GM12878 (cell line): Measurements from ENCODE around the gene PALMD. TPM values are rescaled to one million over a fixed set of nuclear protein-coding genes. Genes with fewer than 3 reads are reported as not detected.

Experiments used
- ATAC-seq: fragments of 200-7000 bp; cut with Tn5 transposase; 3 replicates; pipeline ENCODE4 v1.9.1; 2020; ENCODE audit warnings: mild to moderate bottlenecking, moderate library complexity
- BruUV-seq: library from RNA; stranded (reverse); fragments of 400-500 nt; replicated peaks from 2 replicates; lab custom pipeline; 2021; lab: Mats Ljungman, UMichigan
- CTCF ChIA-PET: fragments of 300-600 bp; sonication (Branson Sonifier 250); formaldehyde crosslinking; extraction: SDS; loops from one replicate; lab custom pipeline; 2021; ENCODE audit warnings: inconsistent platforms; lab: Yijun Ruan, JAX
- POLR2A ChIA-PET: fragments of 350-600 bp; formaldehyde crosslinking; extraction: SDS; loops from one replicate; lab custom pipeline; 2021; ENCODE audit warnings: inconsistent platforms; lab: Charles Lee
- RAD21 ChIA-PET: fragments of 300-600 bp; sonication (Branson Sonifier 250); formaldehyde crosslinking; loops from one replicate; lab custom pipeline; 2023; ENCODE audit warnings: antibody characterized with exemption; ENCODE audit not compliant: unreplicated experiment; lab: Charles Lee
- SMC1A ChIA-PET: fragments of 300-600 bp; sonication (Branson Sonifier 250); formaldehyde crosslinking; loops from one replicate; lab custom pipeline; 2023; ENCODE audit not compliant: unreplicated experiment, uncharacterized antibody; lab: Charles Lee
- DNase-seq: peaks from one replicate; pipeline ENCODE4 v3.0.0-alpha.2; 2011; ENCODE audit warnings: low read depth, low spot score
- FAIRE-seq: peaks from 3 replicates; lab custom pipeline; 2011; peaks lifted over from hg19 to GRCh38; lab: Jason Lieb, UNC
- H2AFZ ChIP-seq: 2 replicates; pipeline ENCODE4 v1.6.0; 2011; ENCODE audit warnings: low read depth, low read length, control low read depth; ENCODE audit not compliant: control insufficient read depth
- H3K27ac ChIP-seq: 2 replicates; pipeline ENCODE4 v1.5.1; 2011; ENCODE audit warnings: control low read depth; ENCODE audit not compliant: control insufficient read depth, insufficient read depth
- H3K27me3 ChIP-seq, 2 experiments: replicated peaks in 1 of 2; 2 replicates each; pipeline versions ENCODE4 v1.6.0 to v1.6.1; 2011; ENCODE audit warnings: low read length in 1 of 2; ENCODE audit not compliant: control insufficient read depth in 2 of 2, insufficient read depth in 2 of 2
- H3K36me3 ChIP-seq, 2 experiments: 2 replicates each; pipeline ENCODE4 v1.5.1; 2011; ENCODE audit warnings: low read length in 1 of 2; ENCODE audit not compliant: control insufficient read depth in 2 of 2, insufficient read depth in 2 of 2
- H3K4me1 ChIP-seq: 2 replicates; pipeline ENCODE4 v1.6.1; 2011; ENCODE audit warnings: mild to moderate bottlenecking, low read length, moderate library complexity, mixed read lengths; ENCODE audit not compliant: control insufficient read depth, insufficient read depth
- H3K4me2 ChIP-seq: 2 replicates; pipeline ENCODE4 v1.6.0; 2011; ENCODE audit warnings: control low read depth; ENCODE audit not compliant: control insufficient read depth, insufficient read depth
- H3K4me3 ChIP-seq: fragments of 200-600 bp; sonication (generic); 2 replicates; pipeline ENCODE4 v1.5.1; 2016
- H3K79me2 ChIP-seq: 2 replicates; pipeline ENCODE4 v1.6.0; 2011; ENCODE audit warnings: low read length; ENCODE audit not compliant: control insufficient read depth, insufficient read depth
- H3K9ac ChIP-seq: 2 replicates; pipeline ENCODE4 v1.8.0; 2011; ENCODE audit warnings: low read length, control low read depth, mixed read lengths; ENCODE audit not compliant: control insufficient read depth, insufficient read depth
- H3K9me3 ChIP-seq: replicated peaks from 3 replicates; pipeline ENCODE4 v1.5.1; 2011; ENCODE audit warnings: mild to moderate bottlenecking, low read length; ENCODE audit not compliant: control insufficient read depth, insufficient read depth
- H4K20me1 ChIP-seq: 2 replicates; pipeline ENCODE4 v1.6.0; 2011; ENCODE audit not compliant: control insufficient read depth, insufficient read depth
- ATF7 ChIP-seq: fragments of 450-650 bp; IDR thresholded peaks from 2 replicates; pipeline ENCODE4 v1.6.1; 2016; ENCODE audit warnings: low read depth, mild to moderate bottlenecking
- ESRRA ChIP-seq: IDR thresholded peaks from 2 replicates; pipeline ENCODE4 v1.6.1; 2012; ENCODE audit warnings: mild to moderate bottlenecking, low read length, improper control_type of control experiment
- FOXM1 ChIP-seq: IDR thresholded peaks from 2 replicates; pipeline ENCODE4 v1.6.1; 2012; ENCODE audit warnings: low read depth, mild to moderate bottlenecking, inconsistent platforms, low read length, moderate library complexity
- HCFC1 ChIP-seq: fragments of 150-350 bp; IDR thresholded peaks from 2 replicates; pipeline ENCODE4 v1.6.1; 2014; ENCODE audit warnings: low read length
- IKZF2 ChIP-seq, 2 experiments: fragments of 450-650 bp; IDR thresholded peaks; 2 replicates each; pipeline ENCODE4 v1.6.1; 2017; ENCODE audit warnings: mild to moderate bottlenecking in 2 of 2, moderate library complexity in 2 of 2
- JUNB ChIP-seq: IDR thresholded peaks from 2 replicates; pipeline ENCODE4 v1.6.1; 2016; ENCODE audit warnings: antibody characterized with exemption, mild to moderate bottlenecking
- NRF1 ChIP-seq: conservative IDR thresholded peaks from 2 replicates; pipeline ENCODE4 v1.6.1; 2011; ENCODE audit warnings: mild to moderate bottlenecking, low read depth, low read length, improper control_type of control experiment
- RUNX3 ChIP-seq: IDR thresholded peaks from 2 replicates; pipeline ENCODE4 v1.6.1; 2012; ENCODE audit warnings: low read length, inconsistent platforms
- SMC3 ChIP-seq: IDR thresholded peaks from 2 replicates; pipeline ENCODE4 v1.6.1; 2011; ENCODE audit warnings: low read length, improper control_type of control experiment, borderline replicate concordance
- ZBTB11 ChIP-seq: fragments of 450-650 bp; formaldehyde crosslinking; IDR thresholded peaks from 2 replicates; pipeline ENCODE4 v1.5.0; 2022; ENCODE audit warnings: mild to moderate bottlenecking, missing genetic modification characterization
- WGBS: methylation state at CpG from one replicate; pipeline ENCODE4 v1.1.6; 2016; ENCODE audit warnings: low lambda C conversion rate; ENCODE audit not compliant: insufficient replicate concordance, insufficient coverage; ENCODE audit errors: missing lambda C conversion rate; 5-methylcytosine and 5-hydroxymethylcytosine counted together
- in situ Hi-C: fragments of 300-500 bp; cut with MboI; formaldehyde crosslinking; loops from 9 replicates; pipeline ENCODE4 v1.14.3; 2018; ENCODE audit warnings: mixed read lengths
- intact Hi-C: fragments of 100-400 bp; cut with micrococcal nuclease; formaldehyde crosslinking; loops from one replicate; pipeline ENCODE4 v1.14.2; 2022; ENCODE audit not compliant: unreplicated experiment
- polyA plus RNA-seq, 11 experiments: library from polyadenylated mRNA; depleted of rRNA in 4 of 11; unstranded in 6 of 11; stranded (reverse) in 5 of 11; fragments of >200 nt; fragmentation: Nextera tagmentation in 4 of 11; fragmentation: Illumina TruSeq in 1 of 11; extraction: Ambion mirVana in 4 of 11; extraction: Trizol in 1 of 11; gene quantifications; 1 replicate in 1 of 11; 2 replicates in 10 of 11; pipeline versions ENCODE4 v1.2.1 to v1.2.3, GENCODE V29; 2011 to 2016; ENCODE audit warnings: inconsistent platforms in 2 of 11, missing spikeins in 2 of 11, low read depth in 1 of 11
- total RNA-seq, 4 experiments: library from RNA; depleted of rRNA in 3 of 4; stranded (reverse); fragments of >200 nt in 3 of 4; fragmentation: Illumina TruSeq in 1 of 4; extraction: Trizol in 1 of 4; gene quantifications; 2 replicates each; pipeline versions ENCODE4 v1.2.1 to v1.2.3, GENCODE V29; 2013 to 2021
- TF ChIP-seq, protein P1 (sequence below): fragments of 450-650 bp; IDR thresholded peaks from 2 replicates; pipeline ENCODE4 v1.6.1; 2014; ENCODE audit warnings: mild to moderate bottlenecking
- TF ChIP-seq, protein P2 (sequence below): fragments of 150-350 bp; IDR thresholded peaks from 2 replicates; pipeline ENCODE4 v1.6.1; 2014; ENCODE audit warnings: mild to moderate bottlenecking, low read depth, low read length
- TF ChIP-seq, protein P3 (sequence below): fragments of 450-650 bp; IDR thresholded peaks from 2 replicates; pipeline ENCODE4 v1.6.1; 2017; ENCODE audit warnings: mild to moderate bottlenecking, moderate library complexity

The PALMD gene
- total and polyA plus RNA-seq, 10 of the 15 experiments (the other 5 are each of a cell fraction or from before 2014, with no cell fraction given): under 0.01 to 0.09 (median 0.04) TPM; not detected in 4

GRCh38 chr1:99731384-99731783, 85.5 kb downstream of the PALMD start:
- Histone ChIP-seq H3K9ac (no peak overlapping the region), H3K4me2 (no peak overlapping the region), H3K9me3 (no peaks in the 10 kb centered on the region), H3K27ac (no peak overlapping the region), H2AFZ (no peak overlapping the region), H3K4me3 (no peak overlapping the region), H4K20me1 (no peaks in the 10 kb centered on the region), H3K36me3 (peaks cover 0 to 13% of the 10 kb centered on the region in 2 experiments; a peak in 2 of 4 replicates), H3K79me2 (no peaks in the 10 kb centered on the region), H3K4me1 (peaks cover 4% of the 10 kb centered on the region; the same call in 1 of the 2 replicates), H3K27me3 (no peaks in the 10 kb centered on the region)
- POLR2A ChIA-PET: no interaction called here
- SMC1A ChIA-PET: interaction anchor here (0.6 to 2.5 kb wide), 6 partner anchors 11 to 1731 kb away, joined by 3 to 9 read pairs (median 3); no protein-coding TSS in a partner anchor
- intact Hi-C loops (no loop called here), in situ Hi-C loops (no loop called here)
- DNase-seq (no peak), ATAC-seq (peak; percentile 50; the same call in 2 of the 3 replicates), FAIRE-seq (no peak)
- CTCF ChIA-PET: interaction anchor here (1.7 kb wide), 1 partner anchor 46 kb away, joined by 4 read pairs; no protein-coding TSS in a partner anchor
- BruUV-seq: no TSS peak
- RAD21 ChIA-PET: no interaction called here
- 50% methylated on average over 1 of the region's 1 CpG for WGBS
- no peak for TF ChIP-seq ESRRA
- TF ChIP-seq HCFC1: no peak
- TF ChIP-seq RUNX3: peak; percentile 23; the same call in 1 of the 2 replicates
- TF ChIP-seq SMC3: no peak
- TF ChIP-seq ATF7: no peak
- no peak for TF ChIP-seq ZBTB11 (CRISPR knock-in tag)
- TF ChIP-seq, protein P1, sequence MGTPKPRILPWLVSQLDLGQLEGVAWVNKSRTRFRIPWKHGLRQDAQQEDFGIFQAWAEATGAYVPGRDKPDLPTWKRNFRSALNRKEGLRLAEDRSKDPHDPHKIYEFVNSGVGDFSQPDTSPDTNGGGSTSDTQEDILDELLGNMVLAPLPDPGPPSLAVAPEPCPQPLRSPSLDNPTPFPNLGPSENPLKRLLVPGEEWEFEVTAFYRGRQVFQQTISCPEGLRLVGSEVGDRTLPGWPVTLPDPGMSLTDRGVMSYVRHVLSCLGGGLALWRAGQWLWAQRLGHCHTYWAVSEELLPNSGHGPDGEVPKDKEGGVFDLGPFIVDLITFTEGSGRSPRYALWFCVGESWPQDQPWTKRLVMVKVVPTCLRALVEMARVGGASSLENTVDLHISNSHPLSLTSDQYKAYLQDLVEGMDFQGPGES: no peak
- TF ChIP-seq NRF1: no peak
- TF ChIP-seq, protein P2, sequence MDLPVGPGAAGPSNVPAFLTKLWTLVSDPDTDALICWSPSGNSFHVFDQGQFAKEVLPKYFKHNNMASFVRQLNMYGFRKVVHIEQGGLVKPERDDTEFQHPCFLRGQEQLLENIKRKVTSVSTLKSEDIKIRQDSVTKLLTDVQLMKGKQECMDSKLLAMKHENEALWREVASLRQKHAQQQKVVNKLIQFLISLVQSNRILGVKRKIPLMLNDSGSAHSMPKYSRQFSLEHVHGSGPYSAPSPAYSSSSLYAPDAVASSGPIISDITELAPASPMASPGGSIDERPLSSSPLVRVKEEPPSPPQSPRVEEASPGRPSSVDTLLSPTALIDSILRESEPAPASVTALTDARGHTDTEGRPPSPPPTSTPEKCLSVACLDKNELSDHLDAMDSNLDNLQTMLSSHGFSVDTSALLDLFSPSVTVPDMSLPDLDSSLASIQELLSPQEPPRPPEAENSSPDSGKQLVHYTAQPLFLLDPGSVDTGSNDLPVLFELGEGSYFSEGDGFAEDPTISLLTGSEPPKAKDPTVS: no peak
- no peak for TF ChIP-seq IKZF2 (IDR thresholded peaks at IDR 0.05)
- TF ChIP-seq, protein P3, sequence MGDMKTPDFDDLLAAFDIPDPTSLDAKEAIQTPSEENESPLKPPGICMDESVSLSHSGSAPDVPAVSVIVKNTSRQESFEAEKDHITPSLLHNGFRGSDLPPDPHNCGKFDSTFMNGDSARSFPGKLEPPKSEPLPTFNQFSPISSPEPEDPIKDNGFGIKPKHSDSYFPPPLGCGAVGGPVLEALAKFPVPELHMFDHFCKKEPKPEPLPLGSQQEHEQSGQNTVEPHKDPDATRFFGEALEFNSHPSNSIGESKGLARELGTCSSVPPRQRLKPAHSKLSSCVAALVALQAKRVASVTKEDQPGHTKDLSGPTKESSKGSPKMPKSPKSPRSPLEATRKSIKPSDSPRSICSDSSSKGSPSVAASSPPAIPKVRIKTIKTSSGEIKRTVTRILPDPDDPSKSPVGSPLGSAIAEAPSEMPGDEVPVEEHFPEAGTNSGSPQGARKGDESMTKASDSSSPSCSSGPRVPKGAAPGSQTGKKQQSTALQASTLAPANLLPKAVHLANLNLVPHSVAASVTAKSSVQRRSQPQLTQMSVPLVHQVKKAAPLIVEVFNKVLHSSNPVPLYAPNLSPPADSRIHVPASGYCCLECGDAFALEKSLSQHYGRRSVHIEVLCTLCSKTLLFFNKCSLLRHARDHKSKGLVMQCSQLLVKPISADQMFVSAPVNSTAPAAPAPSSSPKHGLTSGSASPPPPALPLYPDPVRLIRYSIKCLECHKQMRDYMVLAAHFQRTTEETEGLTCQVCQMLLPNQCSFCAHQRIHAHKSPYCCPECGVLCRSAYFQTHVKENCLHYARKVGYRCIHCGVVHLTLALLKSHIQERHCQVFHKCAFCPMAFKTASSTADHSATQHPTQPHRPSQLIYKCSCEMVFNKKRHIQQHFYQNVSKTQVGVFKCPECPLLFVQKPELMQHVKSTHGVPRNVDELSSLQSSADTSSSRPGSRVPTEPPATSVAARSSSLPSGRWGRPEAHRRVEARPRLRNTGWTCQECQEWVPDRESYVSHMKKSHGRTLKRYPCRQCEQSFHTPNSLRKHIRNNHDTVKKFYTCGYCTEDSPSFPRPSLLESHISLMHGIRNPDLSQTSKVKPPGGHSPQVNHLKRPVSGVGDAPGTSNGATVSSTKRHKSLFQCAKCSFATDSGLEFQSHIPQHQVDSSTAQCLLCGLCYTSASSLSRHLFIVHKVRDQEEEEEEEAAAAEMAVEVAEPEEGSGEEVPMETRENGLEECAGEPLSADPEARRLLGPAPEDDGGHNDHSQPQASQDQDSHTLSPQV: no peak
- peak; percentile 77 for TF ChIP-seq JUNB
- TF ChIP-seq FOXM1: 0 out of 2 replicates have a peak, but pooled peaks have one; percentile 39
